ENCODE data around the gene MYH15.

MYH15 gene

DNA sequence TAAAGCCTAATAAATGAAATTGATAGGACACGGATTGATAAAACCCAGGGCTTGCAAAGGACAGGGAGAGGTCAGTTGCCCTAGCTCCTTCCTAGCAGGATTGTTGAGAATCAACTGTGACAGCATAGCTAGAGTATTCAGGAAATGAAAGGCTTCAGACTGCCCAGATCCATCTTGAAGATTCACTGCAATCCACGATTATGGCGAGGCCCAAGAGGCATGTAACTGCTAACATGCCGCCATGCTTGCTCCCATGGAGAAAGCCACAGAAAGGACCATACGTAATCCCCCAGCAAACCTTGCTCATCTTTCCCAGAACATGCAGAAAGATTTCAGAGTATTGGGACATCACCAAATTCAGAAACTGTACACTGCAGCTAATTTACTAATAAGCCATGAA lies 41.3 kb downstream of the MYH15 start:
- no peak for DNase-seq

- no peak for DNase-seq
Measured at GRCh38 chr3:108468577-108468976, 41.8 kb downstream of the MYH15 start.

- no peak for DNase-seq
Measured at GRCh38 chr3:108462899-108463298, 47.5 kb downstream of the MYH15 start.

- DNase-seq: peak; percentile 2
Measured at GRCh38 chr3:108461661-108462111, 48.7 kb downstream of the MYH15 start.

DNA sequence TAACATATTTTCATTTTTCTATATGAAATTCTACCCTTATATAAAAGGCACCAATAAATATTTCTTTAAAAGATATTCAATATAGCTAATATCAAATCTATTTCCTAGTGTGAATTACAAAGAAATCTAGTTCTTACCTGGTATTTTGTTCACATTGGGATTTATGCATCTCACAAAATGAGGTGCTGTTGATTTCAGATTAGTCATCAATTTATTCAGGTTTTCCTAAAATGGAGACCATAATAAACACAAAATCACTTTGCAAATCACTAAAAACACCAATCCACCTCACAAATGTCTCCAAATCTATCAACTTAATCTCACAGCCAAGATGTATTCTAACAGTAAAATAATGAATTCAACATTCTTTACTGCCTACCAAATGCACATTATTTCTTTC lies 51.2 kb downstream of the MYH15 start:
- no peak for DNase-seq

GRCh38 chr3:108455212-108455705 lies 55.1 kb downstream of the MYH15 start:
- DNase-seq: no peak

- DNase-seq: no peak
Measured at GRCh38 chr3:108453565-108453964, 56.8 kb downstream of the MYH15 start.

- DNase-seq: no peak
Measured at GRCh38 chr3:108450444-108450843, 60.0 kb downstream of the MYH15 start.

DNA sequence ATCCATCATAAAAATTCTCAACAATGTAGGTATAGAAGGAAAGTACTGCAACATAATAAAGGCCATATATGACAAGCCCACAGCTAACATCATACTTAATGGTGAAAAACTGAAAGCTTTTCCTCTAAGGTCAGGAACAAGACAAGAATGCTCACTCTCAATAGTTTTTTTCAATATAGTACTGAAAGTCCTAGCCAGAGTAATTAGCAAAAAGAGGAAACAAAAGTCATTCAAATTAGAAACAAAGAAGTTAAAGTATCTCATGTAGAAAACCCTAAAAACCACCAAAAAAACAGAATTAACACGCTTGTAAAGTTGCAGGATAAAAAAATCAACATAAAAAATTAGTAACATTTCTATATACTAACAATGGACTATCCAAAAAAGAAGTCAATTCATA lies 61.8 kb downstream of the MYH15 start:
- DNase-seq: no peak

DNA sequence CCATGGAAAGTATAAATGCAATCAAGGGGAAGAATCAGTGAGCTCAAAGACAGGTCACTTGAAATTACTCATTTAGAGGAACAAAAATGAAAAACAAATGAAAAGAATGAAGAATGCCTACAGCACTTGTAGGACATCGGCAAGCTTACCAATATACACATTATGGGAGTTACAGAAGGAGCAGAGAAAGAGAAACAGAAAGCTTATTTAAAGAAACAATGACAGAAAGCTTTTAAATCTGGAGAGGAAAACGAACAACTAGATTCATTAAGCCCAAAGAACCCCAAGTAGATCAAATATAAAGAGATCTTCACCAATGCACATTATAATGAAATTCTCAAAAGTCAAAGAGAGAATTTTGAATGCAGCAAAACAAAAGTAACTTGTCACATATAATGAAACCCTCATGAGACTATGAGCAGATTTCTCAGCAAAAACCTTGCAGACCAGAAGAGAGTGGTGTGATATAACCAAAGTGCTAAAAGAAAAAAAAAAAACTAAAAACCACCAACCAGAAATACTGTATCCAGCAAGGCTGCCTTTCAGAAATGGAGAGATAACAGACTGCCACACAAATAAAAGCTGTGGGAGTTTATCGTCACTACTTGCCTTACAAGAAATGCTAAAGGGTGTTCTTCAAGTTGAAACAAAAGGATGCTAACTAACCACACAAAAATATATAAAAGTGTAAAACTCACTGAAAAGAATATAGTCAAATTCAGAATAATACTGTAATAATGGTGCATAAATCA lies 63.1 kb downstream of the MYH15 start:
- no peak for DNase-seq

- no peak for DNase-seq
Measured at GRCh38 chr3:108442281-108442680, 68.1 kb downstream of the MYH15 start.

DNA sequence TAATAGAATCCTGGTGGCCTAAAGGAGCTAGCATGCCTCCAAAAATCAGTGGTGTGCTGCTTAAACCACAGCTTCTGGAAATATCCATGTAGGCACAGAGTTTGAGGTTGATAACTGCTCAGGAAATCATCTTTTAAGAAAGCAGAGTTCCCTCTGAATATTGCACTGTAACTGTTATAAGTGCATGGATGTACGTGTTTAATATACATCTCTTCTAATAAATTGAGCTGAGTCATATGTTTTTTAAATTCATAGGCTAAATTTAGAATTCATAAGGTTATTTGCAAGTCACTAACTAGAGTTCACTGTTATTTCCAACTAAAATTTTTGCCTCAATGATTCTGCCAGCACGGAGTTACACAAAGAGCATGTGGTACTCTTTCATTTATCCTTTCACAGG lies 68.9 kb downstream of the MYH15 start:
- no peak for DNase-seq

GRCh38 chr3:108441071-108441507 lies 69.3 kb downstream of the MYH15 start:
- no peak for DNase-seq

GRCh38 chr3:108438542-108438941 lies 71.9 kb downstream of the MYH15 start:
- no peak for DNase-seq

- DNase-seq: no peak
Measured at GRCh38 chr3:108437439-108437838, 73.0 kb downstream of the MYH15 start.

DNA sequence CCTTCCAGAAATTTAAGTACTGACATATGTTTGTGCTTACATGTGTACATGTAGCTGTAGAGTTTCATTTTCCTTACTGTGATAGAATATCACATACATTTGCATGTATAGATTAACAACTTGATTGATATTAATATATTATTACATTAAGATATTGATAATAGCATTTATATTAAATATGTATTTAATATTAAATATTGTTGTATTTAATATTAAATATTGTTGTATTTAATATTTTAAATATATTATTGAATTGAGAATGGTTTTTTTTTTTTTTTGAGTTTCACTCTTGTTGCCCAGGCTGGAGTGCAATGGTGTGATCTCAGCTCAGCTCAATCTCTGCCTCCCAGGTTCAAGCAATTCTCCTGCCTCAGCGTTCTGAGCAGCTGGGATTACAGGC lies 76.5 kb downstream of the MYH15 start:
- no peak for DNase-seq

DNA sequence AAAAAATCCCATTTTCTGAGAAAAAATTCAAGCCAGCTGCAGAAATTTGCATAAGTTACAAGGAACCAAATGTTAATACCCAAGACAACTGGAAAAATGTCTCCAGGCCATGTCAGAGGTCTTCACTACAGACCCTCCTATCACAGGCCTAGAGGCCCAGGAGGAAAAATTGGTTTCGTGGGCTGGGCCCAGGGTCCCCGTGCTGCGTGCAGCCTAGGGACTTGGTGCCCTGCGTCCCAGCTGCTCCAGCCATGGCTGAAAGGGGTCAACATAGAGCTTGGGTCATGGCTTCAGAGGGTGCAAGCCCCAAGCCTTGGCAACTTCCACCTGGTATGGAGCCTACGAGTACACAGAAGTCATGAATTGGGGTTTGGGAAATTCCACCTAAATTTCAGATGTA lies 78.0 kb downstream of the MYH15 start:
- DNase-seq: no peak

GRCh38 chr3:108430540-108430939 lies 79.9 kb downstream of the MYH15 start:
- DNase-seq: no peak

- DNase-seq: no peak
Measured at GRCh38 chr3:108428586-108428985, 81.8 kb downstream of the MYH15 start.

- DNase-seq: no peak
Measured at GRCh38 chr3:108420926-108421325, 89.5 kb downstream of the MYH15 start.

DNA sequence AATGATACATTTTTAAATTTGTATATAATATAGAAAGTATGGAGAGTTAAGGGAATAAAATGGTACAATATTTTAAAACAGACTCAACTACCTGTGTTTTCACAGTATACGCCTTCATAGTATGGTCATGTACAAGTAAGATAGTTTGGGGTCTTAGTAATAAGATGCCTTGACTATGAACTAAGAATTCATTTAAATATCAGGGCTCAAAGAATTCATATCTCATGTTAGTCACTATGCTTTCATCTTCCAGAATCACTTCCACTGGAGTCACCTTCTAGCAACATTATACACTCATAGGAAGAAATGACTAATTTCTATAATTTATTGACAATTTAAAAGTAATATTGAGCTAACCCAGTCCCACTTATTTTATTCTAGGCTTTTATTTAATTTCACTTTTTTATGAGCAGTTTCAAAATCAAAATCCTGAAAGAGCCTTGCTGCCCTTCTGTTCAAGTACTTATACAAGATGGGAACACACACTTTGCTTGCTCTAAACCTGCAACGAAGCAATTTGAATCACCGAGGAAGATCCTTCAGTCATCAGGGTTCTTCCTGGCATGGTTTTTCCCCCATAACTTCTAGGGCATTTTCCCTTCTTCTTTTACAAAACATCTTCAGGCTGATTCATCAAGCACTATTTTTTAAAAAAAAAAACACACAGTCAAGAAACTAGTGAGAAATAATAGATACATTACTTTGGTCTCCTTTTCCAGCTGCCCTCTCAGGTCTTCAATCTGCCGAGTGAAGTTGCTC lies 94.1 kb downstream of the MYH15 start:
- no peak for DNase-seq

- no peak for DNase-seq
Measured at GRCh38 chr3:108415661-108416060, 94.7 kb downstream of the MYH15 start.

DNA sequence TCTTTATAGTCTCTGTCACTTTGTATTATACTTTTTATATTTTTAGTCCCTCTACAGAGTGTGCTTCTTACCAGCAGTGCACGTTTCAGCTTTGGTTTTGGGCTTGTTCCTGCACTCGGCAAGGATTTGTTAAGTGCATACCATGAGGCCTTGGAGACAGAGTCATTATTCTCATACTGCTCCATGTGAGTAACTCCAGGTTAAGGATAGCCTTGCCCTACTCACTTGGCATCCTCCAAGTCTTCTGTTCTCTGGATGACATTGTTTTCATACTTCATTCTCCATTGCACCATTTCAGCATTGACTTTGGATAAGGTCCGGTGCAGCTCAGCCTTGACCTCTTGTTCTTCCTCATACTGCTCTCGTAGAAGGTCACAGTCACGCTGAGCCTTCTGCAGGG lies 96.4 kb downstream of the MYH15 start:
- no peak for DNase-seq

DNA sequence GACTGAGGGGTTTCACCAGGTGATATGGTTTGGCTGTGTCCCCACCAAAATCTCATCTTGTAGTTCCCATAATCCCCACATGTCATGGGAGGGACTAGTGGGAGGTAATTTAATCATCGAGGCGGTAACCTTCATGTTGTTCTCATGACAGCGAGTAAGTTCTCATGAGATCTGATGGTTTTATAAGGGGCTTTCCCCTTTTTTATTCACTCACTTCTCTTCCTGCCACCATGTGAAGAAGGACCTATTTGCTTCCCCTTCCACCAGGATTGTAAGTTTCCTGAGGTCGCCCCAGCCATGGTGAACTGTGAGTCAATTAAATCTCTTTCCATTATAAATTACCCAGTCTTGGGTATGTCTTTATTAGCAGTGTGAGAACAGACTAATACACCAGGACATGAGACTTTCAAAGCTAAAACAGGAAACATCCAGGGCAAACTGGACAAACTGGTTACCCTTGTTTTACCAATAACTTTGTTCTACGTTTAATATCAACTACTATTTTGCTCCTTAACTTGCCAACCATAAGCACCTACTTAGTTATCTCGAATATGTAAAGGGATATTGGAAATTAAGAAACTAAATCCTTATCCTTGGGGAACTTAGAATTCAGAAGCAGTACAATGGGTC lies 98.2 kb downstream of the MYH15 start:
- no peak for DNase-seq
